Hematopoietic multipotent progenitor cell (in vitro differentiated cells): ENCODE results near the gene INVS. TPM values are rescaled to one million over a fixed set of nuclear protein-coding genes. Genes with fewer than 3 reads are reported as not detected.
"Not testable (repeated sequence)": the region's sequence is repeated elsewhere in the genome, so short reads cannot be mapped to it uniquely, and the experiment has no call there.

Experiments
- DNase-seq, 3 donors: peaks; one replicate each; pipeline ENCODE4 v3.0.0-alpha.2; 2011 to 2015; ENCODE audit warnings: low read depth in 2 of 3, low spot score in 2 of 3
- total RNA-seq: library from RNA; depleted of rRNA; stranded (reverse); fragments of >200 nt; gene quantifications from one replicate; pipeline ENCODE4 v1.2.3, GENCODE V29; 2012

Gene INVS, protein sequence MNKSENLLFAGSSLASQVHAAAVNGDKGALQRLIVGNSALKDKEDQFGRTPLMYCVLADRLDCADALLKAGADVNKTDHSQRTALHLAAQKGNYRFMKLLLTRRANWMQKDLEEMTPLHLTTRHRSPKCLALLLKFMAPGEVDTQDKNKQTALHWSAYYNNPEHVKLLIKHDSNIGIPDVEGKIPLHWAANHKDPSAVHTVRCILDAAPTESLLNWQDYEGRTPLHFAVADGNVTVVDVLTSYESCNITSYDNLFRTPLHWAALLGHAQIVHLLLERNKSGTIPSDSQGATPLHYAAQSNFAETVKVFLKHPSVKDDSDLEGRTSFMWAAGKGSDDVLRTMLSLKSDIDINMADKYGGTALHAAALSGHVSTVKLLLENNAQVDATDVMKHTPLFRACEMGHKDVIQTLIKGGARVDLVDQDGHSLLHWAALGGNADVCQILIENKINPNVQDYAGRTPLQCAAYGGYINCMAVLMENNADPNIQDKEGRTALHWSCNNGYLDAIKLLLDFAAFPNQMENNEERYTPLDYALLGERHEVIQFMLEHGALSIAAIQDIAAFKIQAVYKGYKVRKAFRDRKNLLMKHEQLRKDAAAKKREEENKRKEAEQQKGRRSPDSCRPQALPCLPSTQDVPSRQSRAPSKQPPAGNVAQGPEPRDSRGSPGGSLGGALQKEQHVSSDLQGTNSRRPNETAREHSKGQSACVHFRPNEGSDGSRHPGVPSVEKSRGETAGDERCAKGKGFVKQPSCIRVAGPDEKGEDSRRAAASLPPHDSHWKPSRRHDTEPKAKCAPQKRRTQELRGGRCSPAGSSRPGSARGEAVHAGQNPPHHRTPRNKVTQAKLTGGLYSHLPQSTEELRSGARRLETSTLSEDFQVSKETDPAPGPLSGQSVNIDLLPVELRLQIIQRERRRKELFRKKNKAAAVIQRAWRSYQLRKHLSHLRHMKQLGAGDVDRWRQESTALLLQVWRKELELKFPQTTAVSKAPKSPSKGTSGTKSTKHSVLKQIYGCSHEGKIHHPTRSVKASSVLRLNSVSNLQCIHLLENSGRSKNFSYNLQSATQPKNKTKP
- 23.4 TPM for total RNA-seq

DNA sequence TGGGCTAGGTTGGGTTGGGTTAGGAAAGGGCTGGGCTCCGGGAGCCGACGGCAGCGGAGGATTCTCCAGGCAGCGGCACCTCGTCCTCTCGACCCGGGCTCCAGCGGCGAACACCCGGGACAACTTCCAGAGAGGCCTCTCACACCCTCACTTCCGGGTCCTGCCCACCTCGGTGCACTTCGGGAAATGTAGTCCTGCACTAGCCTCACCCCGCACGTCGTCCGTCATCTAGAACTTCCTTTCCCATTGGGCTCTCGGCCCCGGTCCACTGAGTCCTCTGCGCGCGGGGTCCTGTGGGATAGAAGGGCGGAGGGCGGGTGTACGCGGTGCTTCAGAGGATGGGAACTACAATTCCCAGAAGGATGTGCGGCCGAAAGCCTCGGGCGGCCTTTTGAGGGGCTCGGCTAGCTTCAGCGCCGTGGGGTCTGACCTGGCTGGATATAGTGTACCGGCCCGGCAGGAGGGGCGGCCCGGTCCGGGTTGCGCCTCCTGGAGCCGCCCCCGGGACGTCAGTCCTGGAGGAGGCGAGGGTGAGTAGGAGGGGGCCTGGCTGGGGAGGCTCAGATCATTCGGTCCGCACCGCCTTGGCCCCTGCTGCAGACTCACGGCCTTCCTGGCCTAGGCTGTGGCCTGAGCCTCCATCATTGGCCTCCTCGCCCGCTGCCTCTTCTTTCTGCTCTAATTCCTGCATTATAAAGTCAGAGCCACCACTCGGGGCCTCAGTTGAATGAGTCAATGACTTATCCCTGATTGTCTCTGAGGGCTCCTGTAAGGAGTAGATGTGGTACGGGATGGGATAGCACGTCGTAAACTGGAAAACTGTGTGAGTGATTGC is at the start of gene INVS, which contains the start of gene ERP44:
INVS (plus strand) TSS at position 357 of the 835 bp plus-strand sequence. CDS start 5,279 bp downstream, outside the sequence.
ERP44 (minus strand) TSS at position 114 of the 835 bp plus-strand sequence. CDS start 160 bp downstream, outside the sequence.
- peak; percentile 86 to 100 (median 99) for DNase-seq

DNA sequence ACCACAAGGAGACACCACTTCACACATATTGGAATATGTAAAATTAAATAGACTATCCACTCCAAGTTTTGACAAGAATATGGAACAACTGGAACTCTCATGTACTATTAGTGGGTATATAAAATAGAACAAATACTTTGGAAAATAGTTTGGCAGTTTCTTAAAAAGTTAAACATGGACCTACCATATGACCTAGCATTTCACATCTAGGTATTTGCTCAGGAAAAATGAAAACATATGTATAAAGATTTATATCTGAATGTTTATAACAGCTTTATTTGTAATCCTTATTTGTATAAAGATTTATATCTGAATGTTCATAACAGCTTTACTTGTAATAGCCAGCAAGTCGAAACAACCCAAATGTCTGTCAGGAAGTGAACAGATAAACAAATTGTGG is 49.5 kb upstream of the INVS start:
- DNase-seq: no peak

DNA sequence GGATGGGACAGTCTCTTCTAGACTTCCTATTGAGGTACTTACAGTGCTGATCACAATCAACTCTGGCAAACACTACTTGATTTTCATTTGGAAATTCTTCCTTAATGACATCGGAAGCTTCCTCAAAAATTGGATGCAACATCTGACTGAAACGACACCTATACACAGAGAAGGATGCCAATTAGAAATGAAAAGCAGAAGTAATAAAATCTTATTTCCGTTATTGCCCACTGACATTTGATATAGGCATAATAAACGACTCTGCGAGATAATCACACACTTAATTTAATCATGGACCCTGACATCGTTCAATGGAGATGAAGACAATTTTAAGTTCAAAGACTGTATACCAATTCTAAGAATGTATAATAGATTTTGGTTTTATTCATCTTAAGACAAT is 46.7 kb upstream of the INVS start:
- DNase-seq: peak in 2 of 3 donors; percentile 16 to 40

DNA sequence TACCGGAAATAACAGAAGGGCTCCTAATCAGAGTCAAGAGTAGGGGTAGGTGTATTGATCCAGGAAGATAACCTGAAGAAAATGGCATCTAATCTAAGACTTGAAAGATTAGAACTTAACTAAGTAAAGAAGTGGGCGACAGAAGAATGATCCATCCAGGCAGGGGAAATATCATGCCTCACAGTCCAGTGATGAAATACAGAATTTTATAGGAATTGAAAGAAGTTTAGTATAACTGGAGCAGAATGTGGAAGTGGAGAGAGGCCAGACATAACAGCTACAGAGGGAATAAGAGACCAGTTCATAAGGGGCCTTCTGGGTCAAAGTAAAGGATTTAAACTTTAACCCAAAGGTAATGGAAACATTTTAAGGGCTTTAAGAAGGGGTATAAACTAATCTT is 42.5 kb upstream of the INVS start:
- DNase-seq: no peak

DNA sequence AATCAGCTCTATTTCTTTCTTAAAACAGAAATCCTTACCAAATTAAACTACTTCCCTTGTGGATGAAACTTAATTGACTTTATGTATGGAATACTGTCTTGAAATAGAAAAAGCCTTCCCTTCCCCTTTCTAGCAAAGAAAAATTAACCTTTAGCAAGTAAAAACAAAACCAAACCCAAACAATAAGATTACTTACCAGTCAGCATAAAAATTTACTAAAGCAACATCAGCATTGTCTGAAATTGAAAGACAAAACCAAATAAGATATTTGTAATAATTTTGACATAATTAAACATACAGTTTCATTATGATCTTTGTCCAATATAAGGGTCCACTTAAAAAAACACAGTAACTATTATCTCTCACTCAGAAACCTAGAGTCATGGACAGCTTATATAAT is 41.4 kb upstream of the INVS start:
- no peak for DNase-seq

DNA sequence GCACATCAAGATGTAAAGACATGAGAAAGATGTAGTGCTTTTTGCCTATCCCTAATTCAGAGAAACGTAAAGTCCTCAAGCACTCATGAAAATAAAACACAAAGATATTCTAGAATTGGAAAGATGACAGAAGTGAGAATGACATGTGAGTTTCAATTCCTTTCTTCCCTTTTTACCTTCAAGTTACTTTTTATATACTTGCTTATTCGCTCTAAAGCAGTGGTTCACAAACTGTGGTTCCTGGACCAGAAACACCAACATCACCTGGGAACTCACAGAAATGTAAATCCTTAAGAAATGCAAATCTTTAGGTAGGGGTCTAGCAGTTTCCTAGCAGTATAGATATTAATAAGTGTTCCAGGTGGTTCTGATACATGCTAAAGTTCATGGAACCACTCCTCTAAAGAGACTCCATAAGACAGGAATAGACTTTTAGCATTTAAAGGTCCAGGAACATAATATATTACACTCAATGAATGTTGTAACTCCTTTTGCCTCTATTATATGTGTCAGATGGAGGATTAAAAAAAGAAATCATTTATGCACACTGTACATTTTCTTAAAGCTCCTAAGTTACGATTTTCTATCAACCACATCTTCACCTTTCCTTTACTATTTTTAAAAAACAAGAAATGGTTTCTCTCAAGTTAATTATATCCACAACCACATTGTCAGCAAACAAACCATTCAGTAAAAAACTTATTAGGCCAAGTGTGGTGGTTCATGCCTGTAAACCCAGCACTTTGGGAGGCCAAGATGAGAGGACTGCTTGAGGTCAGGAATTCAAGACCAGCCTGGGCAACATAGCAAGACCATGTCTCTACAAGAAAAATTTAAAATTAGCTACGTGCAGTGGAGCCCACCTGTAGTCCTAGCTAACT is 40.1 kb upstream of the INVS start:
- no peak for DNase-seq

DNA sequence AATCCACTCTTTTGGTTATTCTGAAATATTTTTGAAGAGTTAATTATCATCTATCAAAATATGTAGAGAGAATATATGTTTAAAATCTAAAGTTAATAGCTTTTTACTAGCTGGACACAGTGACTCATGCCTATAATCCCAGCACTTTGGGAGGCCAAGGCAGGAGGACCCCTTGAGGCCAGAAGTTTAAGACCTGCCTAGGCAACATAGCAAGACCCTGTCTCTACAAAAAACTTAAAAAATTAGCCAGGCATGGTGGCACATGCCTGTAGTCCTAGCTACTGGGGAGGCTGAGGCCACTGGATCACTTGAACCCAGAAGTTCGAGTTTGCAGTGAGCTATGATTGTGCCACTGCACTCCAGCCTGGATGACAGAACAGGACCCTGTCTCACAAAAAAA is 36.4 kb upstream of the INVS start:
- not testable (repeated sequence) for DNase-seq

DNA sequence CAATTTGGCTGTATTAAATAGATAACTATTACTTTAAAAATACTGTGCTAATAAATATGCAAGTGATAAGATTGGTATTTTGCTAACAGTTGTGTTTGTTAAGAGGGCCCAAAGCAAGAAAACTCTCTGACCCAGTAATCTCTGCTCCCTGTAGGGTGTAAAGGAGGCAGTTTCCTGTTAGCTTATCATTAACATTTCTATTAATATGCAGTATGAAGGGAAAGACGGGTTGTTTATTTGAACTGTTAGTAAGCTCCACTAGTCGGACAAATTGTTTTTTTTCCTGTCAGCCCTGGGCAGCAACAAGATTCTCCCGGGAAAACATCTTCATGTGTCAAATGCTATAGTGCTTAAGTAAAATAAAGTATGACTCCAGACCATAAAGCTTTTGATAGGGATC is 35.9 kb upstream of the INVS start:
- no peak for DNase-seq

DNA sequence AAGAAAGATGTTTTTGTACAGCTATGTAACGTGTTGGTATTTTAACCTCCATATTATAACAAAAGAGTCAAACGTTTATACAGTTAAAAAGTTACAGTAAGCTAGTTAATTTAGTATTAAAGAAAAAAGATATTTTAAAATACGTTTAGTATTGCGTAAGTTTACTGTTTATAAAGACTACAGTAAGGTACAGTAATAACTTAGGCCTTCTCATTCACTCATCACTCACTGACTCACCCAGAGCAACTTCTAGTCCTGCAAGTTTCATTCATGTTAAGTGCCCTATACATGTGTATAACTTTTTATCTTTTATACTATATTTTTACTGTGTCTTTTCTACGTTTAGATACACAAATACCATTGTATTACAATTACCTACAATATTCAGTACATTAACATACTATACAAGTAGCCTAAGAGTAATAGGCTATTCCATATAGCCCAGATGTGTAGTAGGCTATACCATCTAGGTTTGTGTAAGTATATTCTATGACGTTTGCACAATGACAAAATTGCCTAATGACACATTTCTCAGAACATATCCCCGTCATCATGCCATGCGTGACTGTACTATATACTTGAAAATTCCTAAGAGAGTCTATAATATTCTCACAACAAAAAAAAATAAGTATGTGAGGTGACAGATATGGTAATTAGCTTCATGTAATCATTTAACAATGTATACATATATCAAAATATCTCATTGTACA is 34.0 kb upstream of the INVS start:
- no peak for DNase-seq

DNA sequence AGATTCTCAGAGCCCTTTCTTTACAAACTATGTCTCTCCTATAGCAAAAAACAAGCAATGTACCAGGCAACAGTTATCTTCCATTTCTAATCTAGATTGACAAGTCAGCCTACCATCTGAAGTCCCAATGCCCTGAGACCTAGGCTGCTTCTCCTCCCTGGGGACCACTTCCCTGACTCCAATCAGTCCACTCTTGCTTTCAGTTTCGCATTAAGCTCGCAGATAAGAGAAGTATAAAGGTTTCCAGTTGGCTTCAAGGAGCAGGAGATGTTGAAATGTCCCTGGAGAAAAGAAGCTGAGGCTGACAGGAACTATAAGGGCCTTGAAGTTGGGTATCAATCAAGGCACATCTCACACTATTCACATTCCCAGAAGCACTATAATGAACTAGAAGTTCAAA is 32.5 kb upstream of the INVS start:
- peak in 1 of 3 donors; percentile 13 for DNase-seq

DNA sequence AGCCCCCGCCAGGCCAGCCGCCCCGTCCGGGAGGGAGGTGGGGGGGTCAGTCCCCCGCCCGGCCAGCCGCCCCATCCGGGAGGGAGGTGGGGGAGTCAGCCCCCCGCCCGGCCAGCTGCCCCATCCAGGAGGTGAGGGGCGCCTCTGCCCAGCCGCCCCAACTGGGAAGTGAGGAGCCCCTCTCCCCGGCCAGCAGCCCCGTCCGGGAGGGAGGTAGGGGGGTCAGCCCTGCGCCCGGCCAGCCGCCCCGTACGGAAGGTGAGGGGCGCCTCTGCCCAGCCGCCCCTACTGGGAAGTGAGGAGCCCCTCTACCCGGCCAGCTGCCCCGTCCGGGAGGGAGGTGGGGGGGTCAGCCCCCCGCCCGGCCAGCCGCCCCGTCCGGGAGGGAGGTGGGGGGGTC is 31.1 kb upstream of the INVS start:
- DNase-seq: not testable (repeated sequence)

DNA sequence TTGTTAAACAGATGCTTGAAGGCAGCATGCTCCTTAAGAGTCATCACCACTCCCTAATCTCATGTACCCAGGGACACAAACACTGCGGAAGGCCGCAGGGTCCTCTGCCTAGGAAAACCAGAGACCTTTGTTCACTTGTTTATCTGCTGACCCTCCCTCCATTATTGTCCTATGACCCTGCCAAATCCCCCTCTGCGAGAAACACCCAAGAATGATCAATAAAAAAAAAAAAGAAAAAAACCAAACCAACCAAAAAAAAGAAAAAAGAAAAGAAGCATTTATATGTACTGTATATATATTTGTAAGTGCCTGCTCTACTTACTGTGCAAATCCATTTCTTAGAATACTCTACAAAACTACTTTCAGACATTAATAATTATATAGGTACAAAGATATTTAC is 30.0 kb upstream of the INVS start:
- DNase-seq: not testable (repeated sequence)

DNA sequence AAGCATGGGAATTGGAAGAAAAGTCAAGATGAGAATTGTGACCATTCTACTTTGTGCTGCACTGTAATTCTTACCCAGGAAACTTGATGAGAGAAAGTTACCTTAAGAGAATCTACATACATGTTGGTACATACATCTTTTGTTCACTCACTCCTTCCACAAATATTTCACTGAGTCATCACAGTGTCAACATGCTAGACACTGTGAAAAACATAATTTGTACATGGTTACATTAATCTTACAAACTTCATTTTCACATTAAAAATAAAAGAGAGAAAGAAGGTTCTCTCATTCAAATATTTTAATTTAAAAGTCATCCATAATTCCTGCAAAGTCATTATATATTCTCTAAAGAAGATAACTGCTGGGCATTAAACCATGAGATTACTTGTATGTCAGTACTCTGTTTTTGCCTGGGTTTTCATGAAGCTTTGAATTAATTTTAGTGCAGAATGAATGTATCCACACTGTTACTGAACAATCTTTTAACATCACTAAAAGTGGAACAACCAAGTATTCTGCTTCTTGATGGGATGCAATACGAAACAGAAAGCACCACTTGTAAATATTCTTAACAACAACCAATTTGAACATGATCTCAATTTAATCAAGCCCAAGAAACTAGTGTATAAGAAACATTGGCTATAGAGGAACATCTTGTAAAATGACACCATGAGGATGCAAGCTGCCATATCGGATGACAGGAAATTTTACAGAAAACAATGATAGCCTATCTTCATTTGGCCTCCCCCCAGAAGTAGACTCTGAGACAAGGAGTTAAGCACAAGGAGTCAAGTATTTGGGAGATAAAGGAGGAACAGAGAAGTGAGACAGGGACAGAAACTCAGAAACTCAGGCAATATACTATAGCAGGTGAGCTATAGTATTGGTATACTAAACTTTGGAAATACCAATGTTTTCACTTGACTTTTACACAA is 28.7 kb upstream of the INVS start:
- DNase-seq: no peak

DNA sequence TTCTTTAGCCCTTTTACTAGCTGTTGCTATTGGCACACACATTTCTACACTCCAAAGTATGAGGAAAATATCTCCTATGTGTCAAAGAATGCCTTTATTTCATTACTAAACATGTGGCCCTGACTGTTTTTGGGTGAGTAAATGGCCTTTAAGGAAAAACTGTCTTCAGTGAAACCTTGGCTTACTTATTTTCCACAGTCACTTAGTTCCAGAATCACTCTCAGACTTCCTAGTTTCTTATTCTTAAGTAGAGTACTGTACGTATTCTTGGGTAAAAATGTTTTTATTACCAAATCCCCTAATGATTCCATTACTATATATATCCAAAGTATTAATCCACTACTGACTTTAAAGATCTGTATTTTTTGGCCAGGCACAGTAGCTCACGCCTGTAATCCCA is 27.8 kb upstream of the INVS start:
- DNase-seq: no peak

DNA sequence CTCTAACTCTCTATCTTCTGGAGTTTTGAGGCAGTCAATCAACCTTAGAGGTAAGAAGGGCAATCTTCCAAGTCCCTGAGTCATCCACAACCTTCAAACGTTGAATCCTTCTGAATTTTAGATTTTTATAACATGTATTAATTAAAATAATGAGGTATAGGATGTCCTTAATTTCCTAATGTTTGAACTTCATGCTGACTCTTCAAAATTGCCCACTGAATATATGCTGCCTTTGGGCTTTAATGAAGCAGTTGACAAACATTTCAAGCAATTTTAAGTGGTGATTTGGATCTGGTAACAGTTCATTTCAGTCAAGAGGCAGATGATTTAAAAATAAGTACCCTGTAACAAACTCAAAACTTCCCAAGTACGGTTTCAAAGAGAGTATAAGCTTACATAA is 26.2 kb upstream of the INVS start:
- no peak for DNase-seq

DNA sequence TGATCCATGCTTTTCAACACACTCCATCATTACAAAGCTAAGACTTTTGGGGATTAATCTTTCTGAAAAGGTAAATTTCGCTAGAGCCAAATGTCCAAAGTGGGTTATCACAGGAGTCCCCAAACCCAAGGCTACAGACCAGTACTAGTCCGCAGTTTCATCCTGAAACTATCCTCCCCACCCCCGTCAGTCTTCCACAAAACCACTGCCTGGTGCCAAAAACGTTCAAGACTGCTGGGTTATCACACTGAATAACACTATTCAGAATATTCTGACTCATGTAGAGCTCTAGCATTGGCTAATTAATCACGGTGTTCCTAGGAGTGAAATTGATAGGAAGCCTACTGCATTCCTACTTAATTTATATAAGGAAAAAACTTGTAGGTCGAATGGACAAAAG is 24.9 kb upstream of the INVS start:
- DNase-seq: no peak

DNA sequence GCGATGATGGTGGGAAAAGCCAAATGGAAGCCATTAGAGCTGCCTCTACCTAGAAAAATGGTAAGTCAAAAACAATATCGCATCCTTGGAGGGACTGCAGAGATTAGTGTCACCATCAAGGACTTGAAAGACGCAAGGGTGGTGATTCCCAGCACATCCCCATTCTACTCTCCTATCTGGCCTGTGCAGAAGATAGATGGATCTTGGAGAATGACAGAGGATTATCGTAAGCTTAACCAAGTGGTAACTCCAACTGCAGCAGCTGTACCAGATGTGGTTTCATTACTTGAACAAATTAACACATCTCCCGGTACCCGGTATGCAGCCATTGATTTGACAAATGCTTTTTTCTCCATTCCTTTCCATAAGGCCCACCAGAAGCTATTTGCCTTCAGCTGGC is 24.1 kb upstream of the INVS start:
- no peak for DNase-seq

DNA sequence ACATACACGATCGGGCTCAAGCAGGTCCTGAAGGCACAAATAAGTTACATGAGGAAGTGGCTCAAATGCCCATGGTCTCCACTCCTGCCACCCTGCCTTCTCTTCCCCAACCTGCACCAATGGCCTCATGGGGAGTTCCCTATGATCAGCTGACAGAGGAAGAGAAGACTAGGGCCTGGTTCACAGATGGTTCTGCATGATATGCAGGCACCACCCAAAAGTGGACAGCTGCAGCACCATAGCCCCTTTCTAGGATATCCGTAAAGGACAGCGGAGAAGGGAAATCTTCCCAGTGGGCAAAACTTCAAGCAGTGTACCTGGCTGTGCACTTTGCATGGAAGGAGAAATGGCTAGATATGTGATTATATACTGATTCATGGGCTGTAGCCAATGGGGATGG is 22.8 kb upstream of the INVS start:
- not testable (repeated sequence) for DNase-seq
